Skin epidermis (tissue), 12 donors: ENCODE measurements around the gene PRTFDC1.
A peak's percentile ranks its signal among the peaks of the same experiment; 100 is the strongest.
"Not testable (repeated sequence)": the region's sequence is repeated elsewhere in the genome, so short reads cannot be mapped to it uniquely, and the experiment has no call there.

Source experiments
- H3K27ac ChIP-seq, 21 experiments: fragments of 200-600 bp; sonication (generic) in 11 of 21; one replicate each; pipeline ENCODE4 v1.5.0; 2020; ENCODE audit warnings: mild to moderate bottlenecking in 3 of 21, inconsistent platforms in 2 of 21, moderate library complexity in 2 of 21
- H3K4me3 ChIP-seq, 7 experiments: fragments of 200-600 bp; sonication (generic) in 2 of 7; one replicate each; pipeline ENCODE4 v1.5.0; 2020; ENCODE audit warnings: inconsistent platforms in 2 of 7, mild to moderate bottlenecking in 2 of 7, moderate library complexity in 1 of 7

Gene PRTFDC1

GRCh38 chr10:24952143-24952706 is at the start of gene PRTFDC1:
TSS of gene PRTFDC1 (minus strand) at chr10:24952606. CDS start at chr10:24952575, 31 bp downstream.
- Histone ChIP-seq H3K4me3 (peak within 1 kb of the TSS; percentile 51 to 64 (median 61)), H3K27ac (peak within 1 kb of the TSS; percentile 73 to 97 (median 87))

GRCh38 chr10:24998044-24998443 is 45.6 kb upstream of the PRTFDC1 start:
- Histone ChIP-seq H3K4me3 (no peak overlapping the region), H3K27ac (no peak overlapping the region)

GRCh38 chr10:24995072-24995471 is 42.7 kb upstream of the PRTFDC1 start:
- Histone ChIP-seq H3K27ac (no peak overlapping the region), H3K4me3 (no peak overlapping the region)

GRCh38 chr10:24993237-24993958 is 41.0 kb upstream of the PRTFDC1 start:
- no peak overlapping the region for H3K27ac ChIP-seq

GRCh38 chr10:24992512-24993133 is 40.2 kb upstream of the PRTFDC1 start:
- Histone ChIP-seq H3K4me3 (no peak overlapping the region), H3K27ac (no peak overlapping the region)

More at GRCh38 chr10:24993237-24993958, 41.0 kb upstream of the PRTFDC1 start:
- H3K4me3 ChIP-seq = no peak overlapping the region

- no peak overlapping the region for H3K27ac ChIP-seq
- no peak overlapping the region for H3K4me3 ChIP-seq
These were observed 38.9 kb upstream of the PRTFDC1 start for GRCh38 chr10:24991298-24991697.

- H3K4me3 ChIP-seq = no peak overlapping the region
- H3K27ac ChIP-seq = no peak overlapping the region
These were observed 37.5 kb upstream of the PRTFDC1 start for GRCh38 chr10:24989867-24990266.

- H3K27ac ChIP-seq = no peak overlapping the region
- H3K4me3 ChIP-seq = no peak overlapping the region
These were observed 36.6 kb upstream of the PRTFDC1 start for GRCh38 chr10:24988831-24989640.

- Histone ChIP-seq H3K4me3 (no peak overlapping the region), H3K27ac (no peak overlapping the region)
These were observed 32.5 kb upstream of the PRTFDC1 start for GRCh38 chr10:24984906-24985305.

- Histone ChIP-seq H3K27ac (no peak overlapping the region), H3K4me3 (no peak overlapping the region)
These were observed 31.5 kb upstream of the PRTFDC1 start for GRCh38 chr10:24983946-24984345.

GRCh38 chr10:24983130-24983529 is 30.7 kb upstream of the PRTFDC1 start:
- Histone ChIP-seq H3K27ac (no peak overlapping the region), H3K4me3 (no peak overlapping the region)

GRCh38 chr10:24982319-24983112 is 30.1 kb upstream of the PRTFDC1 start:
- no peak overlapping the region for H3K27ac ChIP-seq
- no peak overlapping the region for H3K4me3 ChIP-seq

GRCh38 chr10:24981161-24981710 is 28.8 kb upstream of the PRTFDC1 start:
- Histone ChIP-seq H3K27ac (no peak overlapping the region), H3K4me3 (no peak overlapping the region)

- Histone ChIP-seq H3K27ac (no peak overlapping the region), H3K4me3 (no peak overlapping the region)
These were observed 27.3 kb upstream of the PRTFDC1 start for GRCh38 chr10:24979685-24980084.

GRCh38 chr10:24974976-24975375 is 22.6 kb upstream of the PRTFDC1 start:
- Histone ChIP-seq H3K4me3 (no peak overlapping the region), H3K27ac (peak overlapping the region in 2 of 21 experiments; percentile 5 to 10)

- H3K4me3 ChIP-seq = no peak overlapping the region
- H3K27ac ChIP-seq = no peak overlapping the region
These were observed 20.8 kb upstream of the PRTFDC1 start for GRCh38 chr10:24973163-24973562.

- Histone ChIP-seq H3K27ac (no peak overlapping the region), H3K4me3 (no peak overlapping the region)
These were observed 19.0 kb upstream of the PRTFDC1 start for GRCh38 chr10:24971374-24971773.

GRCh38 chr10:24969841-24970281 is 17.5 kb upstream of the PRTFDC1 start:
- Histone ChIP-seq H3K4me3 (no peak overlapping the region), H3K27ac (peak overlapping the region in 1 of 21 experiments; percentile 8)

- not testable (repeated sequence) for H3K4me3 ChIP-seq, H3K27ac ChIP-seq
These were observed 16.5 kb upstream of the PRTFDC1 start for GRCh38 chr10:24968951-24969350.
